NCI-H82 (cell line): ENCODE measurements around the gene SLIT3.
"Not testable (repeated sequence)": the region's sequence is repeated elsewhere in the genome, so short reads cannot be mapped to it uniquely, and the experiment has no call there.

Experiments used
- DNase-seq: peaks from one replicate; lab custom pipeline; 2025; lab: John Stamatoyannopoulos, UW

Gene SLIT3

DNA sequence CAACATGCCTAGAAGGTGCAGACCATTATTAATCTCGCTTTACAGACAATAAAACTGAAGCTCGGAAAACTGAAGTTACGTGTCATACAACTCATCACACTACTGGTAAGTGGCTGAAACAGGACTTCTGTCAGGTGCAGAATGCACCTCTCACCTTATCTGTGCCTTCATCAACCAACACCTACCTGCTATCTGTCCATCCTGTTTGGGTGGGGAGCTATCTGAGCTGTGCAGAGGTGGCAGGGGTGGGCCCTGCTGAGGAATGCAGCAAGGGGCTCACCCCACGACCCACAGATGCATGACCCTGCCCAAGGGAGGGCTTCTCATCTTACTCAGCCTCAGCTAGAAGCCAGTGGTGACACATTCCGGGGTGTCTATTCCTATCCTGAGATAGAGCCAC, 81.6 kb downstream of the SLIT3 start:
- no peak for DNase-seq

- DNase-seq, result peak; percentile 83
Observed at GRCh38 chr5:169218861-169219260, 82.1 kb downstream of the SLIT3 start.

DNA sequence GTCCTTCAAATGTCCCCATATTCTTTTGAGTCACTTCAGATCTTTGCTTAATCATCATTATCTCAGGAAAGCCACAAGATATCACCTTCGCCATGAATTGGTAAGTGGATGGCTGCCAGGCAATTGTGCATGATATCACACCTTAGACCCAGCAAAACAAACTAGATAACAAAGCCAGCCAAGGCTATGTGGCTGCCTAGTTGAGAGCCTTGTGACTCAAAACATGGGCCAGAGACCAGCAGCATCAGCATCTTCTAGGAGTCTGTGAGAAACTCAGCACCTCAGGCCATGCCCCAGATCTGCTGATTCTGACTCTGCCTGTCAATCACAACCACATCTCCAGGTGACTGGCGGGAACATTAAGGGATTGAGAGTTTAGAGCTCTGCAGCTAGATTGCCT, 82.8 kb downstream of the SLIT3 start:
- peak; percentile 23 for DNase-seq

DNA sequence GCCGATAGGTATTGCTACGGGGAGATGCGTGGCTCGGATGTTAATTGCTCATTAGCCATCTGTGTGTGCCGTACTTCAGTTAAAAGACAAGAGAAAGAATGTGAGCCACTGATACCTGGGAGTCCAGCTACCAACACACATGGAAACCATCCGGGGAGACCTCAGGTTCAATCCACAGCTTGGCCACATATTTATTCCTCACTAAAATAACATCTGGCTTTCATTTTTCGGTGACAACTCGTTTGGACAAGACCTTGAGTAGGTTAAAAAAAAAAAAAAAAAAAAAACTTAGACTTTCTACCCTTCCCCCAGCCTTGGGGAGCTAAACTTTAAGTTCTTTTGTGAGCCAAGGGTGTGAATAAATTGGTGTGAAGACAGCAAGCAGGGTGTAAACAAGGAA, 84.1 kb downstream of the SLIT3 start:
- no peak for DNase-seq

- DNase-seq, result no peak
Observed at GRCh38 chr5:169213479-169213878, 87.5 kb downstream of the SLIT3 start.

- DNase-seq, result not testable (repeated sequence)
Observed at GRCh38 chr5:169211761-169212160, 89.2 kb downstream of the SLIT3 start.

DNA sequence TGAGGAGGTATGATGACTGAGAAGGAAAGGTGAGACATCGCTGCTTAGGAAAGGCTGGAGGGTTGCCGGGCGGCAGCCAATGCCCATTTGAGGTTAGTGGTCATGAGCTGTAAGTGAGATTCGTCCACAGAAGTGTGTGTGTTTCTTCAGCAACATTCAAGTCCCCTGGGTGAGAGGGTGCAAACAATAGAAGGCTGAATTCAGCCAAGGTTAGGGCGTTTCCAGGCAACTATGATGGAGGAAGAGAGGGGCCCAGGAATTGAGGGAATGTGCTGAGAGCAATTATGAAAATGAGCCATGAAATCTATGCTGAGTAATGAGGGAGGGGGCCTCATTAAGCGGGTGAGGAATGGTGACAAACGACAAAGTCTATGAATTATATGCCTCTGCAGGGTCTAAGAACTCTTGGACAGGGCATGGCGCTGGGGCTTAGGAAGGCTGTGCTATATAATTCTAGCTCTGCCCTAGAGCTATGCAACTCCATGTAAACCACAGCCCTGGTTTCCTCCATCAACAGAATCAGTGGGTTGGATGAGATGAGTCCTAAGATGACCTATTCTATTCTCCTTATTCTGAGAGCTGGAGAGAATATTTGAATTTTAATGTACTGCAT, 96.0 kb downstream of the SLIT3 start:
- no peak for DNase-seq

- DNase-seq, result no peak
Observed at GRCh38 chr5:169202969-169203368, 98.0 kb downstream of the SLIT3 start.

DNA sequence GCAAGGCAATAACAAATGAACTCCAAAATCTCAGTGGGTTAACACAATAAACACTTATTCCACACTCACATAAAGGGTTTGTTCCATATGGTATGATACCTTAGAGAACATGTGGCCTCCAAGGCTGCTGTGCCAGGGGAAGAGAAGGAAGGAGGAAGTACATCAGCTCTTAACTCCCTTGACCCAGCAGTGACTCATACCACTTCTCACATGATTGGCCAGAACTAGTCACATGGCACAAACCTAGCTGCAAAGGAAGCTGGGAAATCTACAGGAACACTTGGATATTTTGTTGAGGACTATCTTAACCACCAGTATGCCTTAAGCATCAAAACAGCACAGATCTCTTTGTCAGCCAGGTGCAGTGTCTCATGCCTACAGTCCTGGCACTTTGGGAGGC, 99.3 kb downstream of the SLIT3 start:
- no peak for DNase-seq

GRCh38 chr5:169200125-169200778, 100.7 kb downstream of the SLIT3 start:
- no peak for DNase-seq

- peak; percentile 33 for DNase-seq
Observed at GRCh38 chr5:169197343-169197742, 103.6 kb downstream of the SLIT3 start.

- no peak for DNase-seq
Observed at GRCh38 chr5:169196059-169196458, 104.9 kb downstream of the SLIT3 start.

DNA sequence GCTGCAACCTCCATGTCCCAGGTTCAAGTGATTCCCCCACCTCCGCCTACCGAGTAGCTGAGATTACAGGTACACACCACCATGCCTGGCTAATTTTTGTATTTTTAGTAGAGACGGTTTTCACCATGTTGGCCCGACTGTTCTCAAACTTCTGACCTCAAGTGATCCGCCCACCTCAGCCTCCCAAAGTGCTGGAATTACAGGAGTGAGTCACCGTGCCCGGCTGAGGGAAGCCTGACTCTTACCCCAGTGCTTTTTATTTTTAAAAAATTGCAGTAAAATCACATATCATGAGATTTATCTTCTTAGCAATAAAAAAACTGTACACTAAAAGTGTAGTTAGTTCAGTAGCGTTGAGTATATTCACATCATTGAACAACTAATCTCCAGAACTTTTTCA, 105.3 kb downstream of the SLIT3 start:
- DNase-seq, result no peak

DNA sequence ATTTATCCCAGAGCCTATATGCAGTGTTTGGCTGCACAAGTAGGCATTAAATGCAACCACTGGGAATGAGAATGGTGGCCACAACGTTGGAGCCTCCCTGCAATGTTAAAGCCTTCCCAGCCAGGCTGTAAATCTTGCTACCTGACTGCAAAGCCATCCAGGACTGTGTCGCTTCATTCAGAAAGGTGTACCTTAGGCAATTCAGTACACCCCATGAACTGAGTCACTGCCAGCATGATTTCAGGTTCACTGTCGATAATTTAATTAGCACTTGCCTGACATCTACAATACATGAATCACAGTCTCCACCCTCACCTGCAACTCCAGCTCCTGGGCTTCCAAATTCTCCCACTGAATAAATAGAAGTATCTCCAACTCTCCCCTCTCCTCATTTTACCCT, 108.4 kb downstream of the SLIT3 start:
- no peak for DNase-seq

DNA sequence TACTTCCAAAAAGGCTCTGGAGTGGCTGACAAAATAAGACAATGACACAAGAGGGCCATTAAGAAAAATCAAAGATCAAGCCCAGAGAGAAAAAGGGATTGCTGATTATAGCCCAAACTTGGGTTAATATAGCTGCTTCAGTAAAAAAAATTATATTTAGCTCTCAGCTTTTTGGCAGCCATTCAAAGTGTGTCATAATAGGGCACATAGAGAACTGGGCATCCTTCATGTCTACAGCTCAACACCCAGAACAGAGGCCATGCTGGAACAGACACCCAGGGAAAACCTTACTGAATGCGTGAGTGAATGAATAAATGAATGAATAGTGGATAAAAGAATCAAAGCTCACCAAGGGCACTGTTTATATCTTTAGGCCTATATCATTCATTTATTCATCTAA, 110.1 kb downstream of the SLIT3 start:
- no peak for DNase-seq

- DNase-seq, result no peak
Observed at GRCh38 chr5:169185626-169186025, 115.3 kb downstream of the SLIT3 start.

DNA sequence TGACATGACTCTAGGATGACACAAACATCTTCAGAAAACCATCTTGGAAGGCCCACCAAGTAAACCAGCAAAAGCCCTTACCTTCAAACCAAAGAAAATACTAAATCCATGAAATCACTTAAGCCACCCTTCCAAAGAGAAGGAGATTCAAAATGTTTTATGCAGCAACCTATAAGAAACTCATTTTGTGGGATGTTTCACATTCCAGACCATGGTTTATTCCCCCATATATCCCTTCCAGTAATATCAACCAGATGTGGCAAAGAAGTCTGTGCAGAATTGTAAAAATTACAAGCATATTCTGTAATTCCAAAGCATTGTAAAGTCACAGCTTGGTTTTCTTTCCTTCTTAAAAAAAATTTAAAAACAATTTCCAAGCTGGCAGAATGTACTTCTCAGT, 117.4 kb downstream of the SLIT3 start:
- DNase-seq, result no peak

DNA sequence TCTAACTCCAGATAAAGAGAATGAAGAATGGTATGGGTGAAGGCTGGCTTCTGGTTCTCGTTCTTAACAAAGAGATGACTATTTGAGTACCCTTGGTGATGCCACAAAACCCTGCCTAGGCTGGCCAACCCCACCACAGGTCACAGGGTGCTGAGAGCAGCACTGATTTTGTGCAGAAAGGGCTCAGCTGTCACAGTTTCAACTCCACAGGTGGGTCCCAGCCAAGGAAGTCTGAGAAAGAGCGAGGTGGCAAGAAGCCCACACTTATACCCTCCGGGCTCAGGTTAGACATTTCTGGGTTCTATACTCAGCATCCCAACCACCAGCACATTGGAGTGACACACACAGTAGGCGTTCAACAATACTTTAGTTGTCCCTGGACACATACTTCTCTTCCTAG, 118.1 kb downstream of the SLIT3 start:
- no peak for DNase-seq

GRCh38 chr5:169181814-169182213, 119.1 kb downstream of the SLIT3 start:
- DNase-seq, result no peak

DNA sequence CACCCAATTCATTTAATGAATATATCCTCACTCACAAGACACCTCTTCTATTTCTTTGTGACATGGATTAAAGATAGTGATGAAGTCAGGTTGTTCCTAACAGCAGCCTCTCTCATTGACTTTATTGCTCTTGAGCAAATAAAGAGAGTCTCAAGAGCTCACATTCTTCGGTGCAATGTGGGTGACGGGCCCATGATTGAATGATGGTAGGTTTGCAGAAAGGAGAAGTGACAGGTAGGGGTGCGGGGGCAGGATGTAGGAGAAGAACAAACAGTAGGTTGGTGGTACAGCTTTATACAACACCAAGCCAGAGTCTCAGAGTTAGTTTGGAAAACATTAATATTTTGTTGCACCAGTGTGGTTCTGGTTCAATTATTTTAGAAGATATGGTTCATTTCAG, 122.2 kb downstream of the SLIT3 start:
- no peak for DNase-seq

DNA sequence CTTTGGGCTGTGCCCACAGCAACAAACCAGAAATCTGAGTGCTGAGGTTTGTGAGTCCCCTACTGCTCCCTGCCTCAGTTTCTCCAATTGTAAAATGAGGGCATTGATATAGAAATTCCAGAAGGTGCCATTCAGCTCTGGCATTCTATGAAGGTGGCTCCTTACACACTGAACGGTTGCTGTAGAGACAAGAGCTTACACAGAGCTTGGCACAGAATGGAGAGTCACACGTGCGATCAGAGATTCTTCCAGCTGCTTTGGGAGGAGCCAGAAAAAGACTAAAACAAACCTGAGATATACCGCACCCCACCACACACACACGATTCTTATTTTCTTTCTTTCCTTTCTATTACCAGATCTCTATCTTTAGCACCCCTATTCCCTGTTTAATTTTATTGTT, 122.7 kb downstream of the SLIT3 start:
- no peak for DNase-seq

DNA sequence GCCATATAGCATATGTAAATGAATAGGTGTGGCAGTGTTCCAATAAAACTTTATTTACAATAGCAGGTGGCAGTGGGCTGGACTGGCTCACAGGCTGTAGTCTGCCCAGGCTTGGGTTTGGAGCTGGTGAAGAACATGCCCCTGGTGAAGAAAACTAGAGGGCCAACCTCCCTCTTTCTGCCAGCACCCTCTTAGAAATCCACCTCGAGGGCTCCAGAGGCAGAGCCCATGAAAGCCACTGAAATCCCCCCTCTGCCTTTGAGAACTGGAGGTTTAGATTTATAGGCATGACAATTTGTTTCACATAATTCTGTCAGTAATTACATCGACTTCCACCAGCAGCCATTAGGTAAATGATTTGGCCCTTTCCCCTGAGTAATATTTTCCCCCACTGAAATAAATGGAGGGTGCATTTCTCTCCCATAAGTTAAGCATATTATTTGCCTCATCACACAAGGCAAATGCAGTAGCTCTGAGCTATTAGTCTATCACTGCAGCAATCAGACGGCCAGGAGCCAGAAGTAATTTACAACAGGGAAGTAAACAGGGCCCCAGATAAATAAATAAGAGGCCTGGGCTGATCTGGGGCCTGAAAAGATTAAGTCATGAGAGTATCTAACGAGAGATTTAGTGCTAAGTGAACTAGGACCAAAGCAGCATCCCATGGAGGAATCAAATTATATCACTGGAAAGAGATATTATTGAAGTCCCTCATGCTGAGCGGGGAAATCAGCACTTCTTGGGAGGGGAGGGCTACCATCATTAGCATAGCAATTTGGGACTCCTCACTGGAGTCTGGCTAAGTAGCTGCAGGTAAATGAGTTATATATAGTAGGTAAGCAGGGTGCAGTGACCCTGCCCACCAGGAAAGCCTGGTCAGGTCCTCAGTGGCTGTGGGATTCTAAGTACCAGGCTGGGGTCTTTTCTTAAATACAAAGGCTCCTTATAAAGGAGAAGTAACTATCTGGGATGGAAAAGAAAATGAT, 123.9 kb downstream of the SLIT3 start:
- DNase-seq, result peak; percentile 21

GRCh38 chr5:169175733-169176132, 125.2 kb downstream of the SLIT3 start:
- DNase-seq, result no peak
